Neutrophil (primary cell): Measurements from ENCODE around the gene PITRM1.

ENCODE experiments used
- H3K27ac ChIP-seq: fragments of 200-600 bp; sonication (generic); 2 replicates; pipeline ENCODE4 v1.5.1; 2016; ENCODE audit warnings: mild to moderate bottlenecking, moderate library complexity
- H3K27me3 ChIP-seq: fragments of 200-600 bp; sonication (generic); 2 replicates; pipeline ENCODE4 v1.6.0; 2016; ENCODE audit warnings: mild to moderate bottlenecking
- H3K36me3 ChIP-seq: fragments of 200-600 bp; sonication (generic); 2 replicates; pipeline ENCODE4 v1.5.1; 2017
- H3K4me1 ChIP-seq, 2 experiments: fragments of 200-600 bp in 1 of 2; sonication (generic) in 1 of 2; 1 replicate in 1 of 2; 2 replicates in 1 of 2; pipeline versions ENCODE4 v1.5.1 to v1.6.1; 2013 to 2016; ENCODE audit warnings: low read depth in 1 of 2, low read length in 1 of 2, mild to moderate bottlenecking in 1 of 2, moderate library complexity in 1 of 2; ENCODE audit not compliant: control insufficient read depth in 1 of 2, insufficient read depth in 1 of 2
- H3K4me3 ChIP-seq, 2 experiments: fragments of 200-600 bp in 1 of 2; sonication (generic) in 1 of 2; 1 replicate in 1 of 2; 2 replicates in 1 of 2; pipeline ENCODE4 v1.5.1; 2013 to 2016; ENCODE audit warnings: low read depth in 1 of 2, low read length in 1 of 2, mild to moderate bottlenecking in 1 of 2, moderate library complexity in 1 of 2
- H3K9me3 ChIP-seq: fragments of 200-600 bp; sonication (generic); 2 replicates; pipeline ENCODE4 v1.5.1; 2016
- TF ChIP-seq, protein P1 (sequence below): fragments of 200-600 bp; sonication (generic); IDR thresholded peaks from 2 replicates; pipeline ENCODE4 v1.5.1; 2016; ENCODE audit warnings: antibody characterized with exemption

Gene PITRM1

DNA sequence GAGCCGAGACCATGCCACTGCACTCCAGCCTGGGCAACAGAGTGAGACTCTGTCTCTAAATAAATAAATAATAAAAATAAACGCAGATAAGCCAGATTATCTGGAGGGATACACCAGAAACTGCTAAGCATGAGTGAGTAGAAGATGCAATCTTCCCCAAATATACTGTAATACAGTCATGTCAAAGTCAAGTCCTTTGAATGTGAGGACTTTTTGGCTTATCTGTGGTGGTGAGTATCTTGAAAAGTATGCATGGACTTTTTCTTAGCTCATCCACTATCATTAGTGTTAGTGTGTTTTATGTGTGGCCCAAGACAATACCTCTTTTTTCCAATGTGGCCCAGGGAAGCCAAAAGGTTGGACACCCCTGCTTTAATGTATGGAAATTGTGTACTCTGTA is 44.7 kb upstream of the PITRM1 start:
- no peak overlapping the region for H3K27ac ChIP-seq
- H3K36me3 ChIP-seq: no peaks in the 10 kb centered on the region
- TF ChIP-seq, protein P1, sequence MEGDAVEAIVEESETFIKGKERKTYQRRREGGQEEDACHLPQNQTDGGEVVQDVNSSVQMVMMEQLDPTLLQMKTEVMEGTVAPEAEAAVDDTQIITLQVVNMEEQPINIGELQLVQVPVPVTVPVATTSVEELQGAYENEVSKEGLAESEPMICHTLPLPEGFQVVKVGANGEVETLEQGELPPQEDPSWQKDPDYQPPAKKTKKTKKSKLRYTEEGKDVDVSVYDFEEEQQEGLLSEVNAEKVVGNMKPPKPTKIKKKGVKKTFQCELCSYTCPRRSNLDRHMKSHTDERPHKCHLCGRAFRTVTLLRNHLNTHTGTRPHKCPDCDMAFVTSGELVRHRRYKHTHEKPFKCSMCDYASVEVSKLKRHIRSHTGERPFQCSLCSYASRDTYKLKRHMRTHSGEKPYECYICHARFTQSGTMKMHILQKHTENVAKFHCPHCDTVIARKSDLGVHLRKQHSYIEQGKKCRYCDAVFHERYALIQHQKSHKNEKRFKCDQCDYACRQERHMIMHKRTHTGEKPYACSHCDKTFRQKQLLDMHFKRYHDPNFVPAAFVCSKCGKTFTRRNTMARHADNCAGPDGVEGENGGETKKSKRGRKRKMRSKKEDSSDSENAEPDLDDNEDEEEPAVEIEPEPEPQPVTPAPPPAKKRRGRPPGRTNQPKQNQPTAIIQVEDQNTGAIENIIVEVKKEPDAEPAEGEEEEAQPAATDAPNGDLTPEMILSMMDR: no peak
- H3K27me3 ChIP-seq: no peaks in the 10 kb centered on the region
- no peaks in the 10 kb centered on the region for H3K9me3 ChIP-seq
- no peak overlapping the region for H3K4me3 ChIP-seq
- H3K4me1 ChIP-seq: no peaks in the 10 kb centered on the region

DNA sequence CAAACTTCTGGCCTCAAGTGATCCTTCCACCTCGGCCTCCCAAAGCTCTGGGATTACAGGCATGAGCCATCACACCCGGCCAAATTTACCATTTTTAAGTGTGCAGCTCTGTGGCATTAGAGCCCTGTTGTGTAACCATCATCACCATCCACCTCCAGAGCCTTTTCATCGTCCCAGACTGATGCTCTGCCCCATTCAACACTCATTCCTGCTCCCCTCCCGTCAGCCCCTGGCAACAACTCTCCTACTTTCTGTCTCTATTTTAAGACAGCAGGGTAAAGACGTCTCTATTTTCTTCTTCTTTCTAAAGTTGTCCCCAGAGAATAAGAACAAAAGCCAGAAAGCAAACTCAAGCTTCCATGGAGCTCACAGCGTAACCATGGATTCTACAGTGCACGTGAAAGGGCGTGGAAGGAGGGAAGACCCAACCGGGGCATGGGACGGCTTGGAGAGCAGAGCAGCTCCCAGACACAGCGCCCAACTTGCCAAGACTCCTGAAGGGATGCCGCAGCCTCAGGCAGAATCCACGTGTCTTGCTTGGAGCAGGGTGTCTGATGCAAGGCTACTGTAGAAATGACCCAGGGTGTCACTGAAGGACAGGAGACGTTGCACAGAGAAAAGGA is 42.7 kb upstream of the PITRM1 start:
- no peaks in the 10 kb centered on the region for H3K9me3 ChIP-seq
- H3K4me3 ChIP-seq: no peak overlapping the region
- peaks cover 7% of the 10 kb centered on the region for H3K27me3 ChIP-seq
- TF ChIP-seq, protein P1: no peak
- no peak overlapping the region for H3K27ac ChIP-seq
- no peaks in the 10 kb centered on the region for H3K4me1 ChIP-seq
- H3K36me3 ChIP-seq: no peaks in the 10 kb centered on the region

DNA sequence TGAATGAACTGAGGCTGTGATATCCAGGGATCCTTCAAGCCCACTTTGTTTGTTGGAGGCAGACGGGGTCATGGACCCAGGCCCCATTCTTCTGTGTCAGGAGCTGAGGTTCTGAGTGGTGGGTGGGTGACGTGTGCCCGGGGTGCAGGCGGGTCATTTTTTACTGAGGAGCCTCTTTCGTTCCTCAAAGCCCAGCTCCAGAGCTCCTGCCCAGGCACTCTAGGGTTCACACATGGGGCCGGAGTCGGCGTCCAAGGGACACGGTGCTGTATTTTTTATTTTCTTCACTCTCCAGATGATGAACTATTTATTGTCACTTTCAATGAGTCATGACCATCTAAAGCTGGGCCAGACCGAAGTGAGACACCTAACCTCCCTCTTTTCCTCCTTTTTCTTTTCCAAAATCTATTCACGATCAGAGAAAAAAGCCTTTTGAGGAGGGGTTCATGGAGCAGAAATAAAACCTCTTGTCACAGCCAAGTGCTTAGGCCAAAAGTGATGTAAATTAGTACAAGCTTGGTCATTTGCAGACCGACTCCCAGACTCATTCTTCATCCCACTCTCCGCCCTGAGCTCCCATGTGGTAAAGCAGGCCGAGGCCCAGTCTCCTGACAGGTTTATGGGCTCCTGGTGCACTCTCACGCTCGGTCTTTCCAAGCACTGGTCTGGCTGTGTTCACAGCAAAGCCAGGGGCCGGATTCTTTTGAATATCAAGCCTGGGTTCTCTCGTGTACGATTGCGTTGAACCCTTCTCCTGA is 41.4 kb upstream of the PITRM1 start:
- H3K4me3 ChIP-seq: no peak overlapping the region
- TF ChIP-seq, protein P1: no peak
- peaks cover 7% of the 10 kb centered on the region for H3K27me3 ChIP-seq
- H3K36me3 ChIP-seq: no peaks in the 10 kb centered on the region
- no peaks in the 10 kb centered on the region for H3K9me3 ChIP-seq
- H3K4me1 ChIP-seq: no peaks in the 10 kb centered on the region
- no peak overlapping the region for H3K27ac ChIP-seq

DNA sequence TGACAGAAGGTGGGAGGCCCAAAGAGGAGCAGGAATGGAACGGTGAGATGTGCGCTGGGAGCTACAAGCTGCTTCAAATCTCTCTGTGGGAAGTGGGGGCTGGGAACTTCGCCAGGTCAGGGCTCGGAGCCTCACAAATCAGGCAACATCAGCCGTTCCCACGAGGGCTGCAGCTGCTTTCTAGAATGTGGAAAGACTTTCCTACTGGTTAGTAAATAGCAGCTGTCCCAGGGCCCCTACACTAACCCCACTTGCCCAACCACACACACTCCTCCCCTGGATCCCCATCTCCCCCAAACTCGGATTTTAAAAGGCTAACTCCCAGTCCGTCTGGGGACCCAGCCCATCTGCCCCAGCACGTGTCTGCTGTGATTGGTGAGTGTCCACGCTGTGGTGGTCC is 40.6 kb upstream of the PITRM1 start:
- Histone ChIP-seq H3K9me3 (no peaks in the 10 kb centered on the region), H3K4me3 (no peak overlapping the region), H3K27ac (no peak overlapping the region), H3K36me3 (no peaks in the 10 kb centered on the region), H3K4me1 (no peaks in the 10 kb centered on the region), H3K27me3 (peaks cover 7% of the 10 kb centered on the region)
- TF ChIP-seq, protein P1: no peak

DNA sequence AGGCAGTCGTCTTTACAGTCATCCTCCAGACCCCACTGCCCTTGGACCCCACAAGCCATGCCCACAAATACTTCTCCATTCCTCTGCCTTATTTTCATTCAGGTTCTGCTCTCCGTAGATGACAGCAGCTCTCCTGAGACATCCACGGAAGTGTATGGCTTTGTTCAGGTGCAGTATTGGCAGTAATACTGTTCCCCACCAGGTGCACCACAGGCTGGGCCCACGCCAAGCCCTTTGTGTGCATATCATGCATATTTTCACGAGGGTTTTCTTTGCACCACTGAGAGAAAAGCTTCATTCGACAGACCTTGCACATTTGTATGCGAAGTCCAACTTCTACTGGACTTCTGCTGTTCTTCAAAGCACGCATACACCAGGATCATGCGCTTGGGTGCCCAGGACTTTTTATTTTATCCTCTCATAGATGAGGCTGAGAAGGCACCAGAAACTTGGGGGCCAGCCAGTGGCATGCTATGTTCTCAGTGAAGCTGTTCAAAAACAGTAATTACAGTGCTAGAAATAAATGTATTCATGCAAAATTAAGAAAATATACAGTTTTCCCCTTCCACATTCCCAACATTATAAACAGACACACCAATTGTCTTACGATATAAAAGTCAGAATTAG is 37.8 kb upstream of the PITRM1 start:
- Histone ChIP-seq H3K9me3 (no peaks in the 10 kb centered on the region), H3K27ac (no peak overlapping the region), H3K4me3 (no peak overlapping the region), H3K36me3 (no peaks in the 10 kb centered on the region), H3K4me1 (no peaks in the 10 kb centered on the region), H3K27me3 (peaks cover 10% of the 10 kb centered on the region)
- TF ChIP-seq, protein P1: no peak
